SKM-1 treated with dmso at 0.1 percent for 144 hours (cell line): ENCODE results near the gene RNF10.
A peak's percentile ranks its signal among the peaks of the same experiment; 100 is the strongest.
"Not testable (repeated sequence)": the region's sequence is repeated elsewhere in the genome, so short reads cannot be mapped to it uniquely, and the experiment has no call there.

Experiments used
- DNase-seq: peaks from one replicate; lab custom pipeline; 2025; ENCODE audit not compliant: unreplicated experiment; lab: John Stamatoyannopoulos, UW

The RNF10 gene

GRCh38 chr12:120528861-120529525, 5.2 kb upstream of the RNF10 start, which contains the start of gene COQ5:
COQ5 (minus strand) TSS chr12:120529158; CDS start chr12:120529141, 17 bp downstream.
- peak; percentile 26 for DNase-seq

GRCh38 chr12:120529641-120530417, 4.3 kb upstream of the RNF10 start:
- DNase-seq: no peak

- not testable (repeated sequence) for DNase-seq
Measured at GRCh38 chr12:120530418-120530761, 3.8 kb upstream of the RNF10 start.

GRCh38 chr12:120532701-120533238, 1.4 kb upstream of the RNF10 start:
- no peak for DNase-seq

- no peak for DNase-seq
Measured at GRCh38 chr12:120534703-120535655, 823 bp downstream of the RNF10 start.

- DNase-seq: no peak
Measured at GRCh38 chr12:120536064-120536791, 2.1 kb downstream of the RNF10 start.

GRCh38 chr12:120537856-120538220, 3.7 kb downstream of the RNF10 start:
- no peak for DNase-seq

GRCh38 chr12:120538281-120539156, 4.4 kb downstream of the RNF10 start:
- DNase-seq: peak; percentile 30

GRCh38 chr12:120539303-120539702, 5.1 kb downstream of the RNF10 start:
- no peak for DNase-seq

GRCh38 chr12:120540445-120540844, 6.3 kb downstream of the RNF10 start:
- peak; percentile 18 for DNase-seq

GRCh38 chr12:120542166-120542565, 8.0 kb downstream of the RNF10 start:
- no peak for DNase-seq

GRCh38 chr12:120544691-120545090, 10.5 kb downstream of the RNF10 start:
- DNase-seq: no peak

- no peak for DNase-seq
Measured at GRCh38 chr12:120546050-120546386, 11.9 kb downstream of the RNF10 start.

- DNase-seq: no peak
Measured at GRCh38 chr12:120554678-120555077, 20.5 kb downstream of the RNF10 start.

GRCh38 chr12:120557589-120557988, 23.4 kb downstream of the RNF10 start:
- DNase-seq: no peak

GRCh38 chr12:120562906-120563305, 28.8 kb downstream of the RNF10 start:
- DNase-seq: no peak

- no peak for DNase-seq
Measured at GRCh38 chr12:120563495-120563894, 29.3 kb downstream of the RNF10 start.

- no peak for DNase-seq
Measured at GRCh38 chr12:120571299-120571698, 37.1 kb downstream of the RNF10 start.

GRCh38 chr12:120573560-120573959, 39.4 kb downstream of the RNF10 start:
- DNase-seq: no peak

- no peak for DNase-seq
Measured at GRCh38 chr12:120574106-120574505, 40.0 kb downstream of the RNF10 start.
